ENCODE results near the gene RASGRP3.
"Not testable (repeated sequence)": the region's sequence is repeated elsewhere in the genome, so short reads cannot be mapped to it uniquely, and the experiment has no call there.

The RASGRP3 gene

GRCh38 chr2:33457556-33458247 lies 18.7 kb upstream of the RASGRP3 start:
- DNase-seq (ENCODE audit: low read depth), result no peak

GRCh38 chr2:33458248-33458819 lies 18.1 kb upstream of the RASGRP3 start:
- DNase-seq (ENCODE audit: low read depth), result no peak

GRCh38 chr2:33459745-33460144 lies 16.7 kb upstream of the RASGRP3 start:
- DNase-seq (ENCODE audit: low read depth), result no peak

GRCh38 chr2:33462512-33462911 lies 13.9 kb upstream of the RASGRP3 start:
- not testable (repeated sequence) for DNase-seq (ENCODE audit: low read depth)

GRCh38 chr2:33467413-33467812 lies 9.0 kb upstream of the RASGRP3 start:
- no peak for DNase-seq (ENCODE audit: low read depth)

- no peak for DNase-seq (ENCODE audit: low read depth)
Measured at GRCh38 chr2:33469238-33469637, 7.2 kb upstream of the RASGRP3 start.

GRCh38 chr2:33475224-33476130 lies 972 bp upstream of the RASGRP3 start:
- DNase-seq (ENCODE audit: low read depth), result peak; percentile 57

- DNase-seq (ENCODE audit: low read depth), result no peak
Measured at GRCh38 chr2:33476793-33477190, 343 bp downstream of the RASGRP3 start.

GRCh38 chr2:33477473-33478468 lies 1.3 kb downstream of the RASGRP3 start:
- DNase-seq (ENCODE audit: low read depth), result no peak

GRCh38 chr2:33478968-33479731 lies 2.7 kb downstream of the RASGRP3 start:
- no peak for DNase-seq (ENCODE audit: low read depth)

- DNase-seq (ENCODE audit: low read depth), result no peak
Measured at GRCh38 chr2:33482518-33482917, 6.1 kb downstream of the RASGRP3 start.

GRCh38 chr2:33484042-33484621 lies 7.7 kb downstream of the RASGRP3 start:
- DNase-seq (ENCODE audit: low read depth), result no peak

- DNase-seq (ENCODE audit: low read depth), result no peak
Measured at GRCh38 chr2:33485051-33485450, 8.6 kb downstream of the RASGRP3 start.

- no peak for DNase-seq (ENCODE audit: low read depth)
Measured at GRCh38 chr2:33486544-33486943, 10.1 kb downstream of the RASGRP3 start.

- no peak for DNase-seq (ENCODE audit: low read depth)
Measured at GRCh38 chr2:33488178-33488690, 11.8 kb downstream of the RASGRP3 start.

- no peak for DNase-seq (ENCODE audit: low read depth)
Measured at GRCh38 chr2:33488715-33489540, 12.5 kb downstream of the RASGRP3 start.

GRCh38 chr2:33489835-33490431 lies 13.5 kb downstream of the RASGRP3 start:
- DNase-seq (ENCODE audit: low read depth), result no peak

- no peak for DNase-seq (ENCODE audit: low read depth)
Measured at GRCh38 chr2:33491441-33492084, 15.1 kb downstream of the RASGRP3 start.
